ENCODE measurements around the gene LCN6. TPM values are rescaled to one million over a fixed set of nuclear protein-coding genes. Genes with fewer than 3 reads are reported as not detected.
"Not testable (repeated sequence)": the region's sequence is repeated elsewhere in the genome, so short reads cannot be mapped to it uniquely, and the experiment has no call there.

Gene LCN6
- polyA plus RNA-seq, 1 donor from 2014 or later: not detected

DNA sequence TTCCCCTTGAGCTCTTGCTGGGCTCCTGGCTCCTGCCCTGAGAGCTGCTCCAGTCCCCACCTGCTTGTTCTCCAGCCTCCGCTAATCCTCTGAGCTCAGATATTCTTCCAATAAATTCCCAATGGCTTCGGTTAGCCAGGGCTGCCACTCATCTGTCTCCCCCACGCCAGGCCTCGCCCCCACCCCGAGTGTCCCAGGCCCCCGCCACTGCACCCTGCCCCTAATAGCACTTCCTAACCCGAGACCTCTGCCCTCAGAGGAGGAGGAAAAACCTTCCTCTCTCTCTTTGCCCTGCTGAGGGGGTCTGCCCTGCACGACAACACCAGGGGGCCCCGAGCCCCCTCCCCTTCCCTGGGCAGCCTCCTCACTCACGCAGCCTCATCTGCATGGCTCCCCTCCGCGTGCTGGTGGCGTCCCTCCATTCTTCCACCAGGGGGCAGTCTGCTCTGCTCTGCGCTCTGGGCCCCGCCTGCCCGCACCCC, 21.4 kb upstream of the LCN6 start:
- Histone ChIP-seq H4K20me1 (ENCODE audit: insufficient read depth) (no peaks in the 10 kb centered on the region), H3K27ac (ENCODE audit: low read length) (no peak overlapping the region), H3K9ac (ENCODE audit: low read length) (no peak overlapping the region), H3K4me3 (ENCODE audit: low read length) (no peak overlapping the region), H3K27me3 (ENCODE audit: insufficient read depth, low read depth, low read length) (no peaks in the 10 kb centered on the region), H3K4me2 (ENCODE audit: low read length) (no peak overlapping the region), H3K36me3 (ENCODE audit: insufficient read depth, low read length) (no peaks in the 10 kb centered on the region), H3K79me2 (replicated peaks; ENCODE audit: insufficient read depth, low read length) (no peaks in the 10 kb centered on the region), H3F3A (ENCODE audit: insufficient read depth, low read length, poor library complexity, severe bottlenecking) (no peaks in the 10 kb centered on the region), H3K9me2 (ENCODE audit: insufficient read depth, low read length) (no peaks in the 10 kb centered on the region), H3K9me3 (ENCODE audit: low read length) (no peaks in the 10 kb centered on the region), H2AFZ (ENCODE audit: low read depth, low read length) (no peak overlapping the region)
- TF ChIP-seq, protein P1, sequence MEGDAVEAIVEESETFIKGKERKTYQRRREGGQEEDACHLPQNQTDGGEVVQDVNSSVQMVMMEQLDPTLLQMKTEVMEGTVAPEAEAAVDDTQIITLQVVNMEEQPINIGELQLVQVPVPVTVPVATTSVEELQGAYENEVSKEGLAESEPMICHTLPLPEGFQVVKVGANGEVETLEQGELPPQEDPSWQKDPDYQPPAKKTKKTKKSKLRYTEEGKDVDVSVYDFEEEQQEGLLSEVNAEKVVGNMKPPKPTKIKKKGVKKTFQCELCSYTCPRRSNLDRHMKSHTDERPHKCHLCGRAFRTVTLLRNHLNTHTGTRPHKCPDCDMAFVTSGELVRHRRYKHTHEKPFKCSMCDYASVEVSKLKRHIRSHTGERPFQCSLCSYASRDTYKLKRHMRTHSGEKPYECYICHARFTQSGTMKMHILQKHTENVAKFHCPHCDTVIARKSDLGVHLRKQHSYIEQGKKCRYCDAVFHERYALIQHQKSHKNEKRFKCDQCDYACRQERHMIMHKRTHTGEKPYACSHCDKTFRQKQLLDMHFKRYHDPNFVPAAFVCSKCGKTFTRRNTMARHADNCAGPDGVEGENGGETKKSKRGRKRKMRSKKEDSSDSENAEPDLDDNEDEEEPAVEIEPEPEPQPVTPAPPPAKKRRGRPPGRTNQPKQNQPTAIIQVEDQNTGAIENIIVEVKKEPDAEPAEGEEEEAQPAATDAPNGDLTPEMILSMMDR (IDR thresholded peaks at IDR 0.05; ENCODE audit: poor library complexity, severe bottlenecking): no peak
- TF ChIP-seq POLR2AphosphoS5 (IDR thresholded peaks at IDR 0.05): no peak
- no peak for TF ChIP-seq RAD21 (conservative IDR thresholded peaks at IDR 0.05)
- TF ChIP-seq TAF1 (IDR thresholded peaks at IDR 0.05; ENCODE audit: low read depth): no peak
- TF ChIP-seq EZH2 (IDR thresholded peaks at IDR 0.05; ENCODE audit: borderline replicate concordance, insufficient read depth, low read length, poor library complexity, severe bottlenecking): no peak
- TF ChIP-seq, protein P2, sequence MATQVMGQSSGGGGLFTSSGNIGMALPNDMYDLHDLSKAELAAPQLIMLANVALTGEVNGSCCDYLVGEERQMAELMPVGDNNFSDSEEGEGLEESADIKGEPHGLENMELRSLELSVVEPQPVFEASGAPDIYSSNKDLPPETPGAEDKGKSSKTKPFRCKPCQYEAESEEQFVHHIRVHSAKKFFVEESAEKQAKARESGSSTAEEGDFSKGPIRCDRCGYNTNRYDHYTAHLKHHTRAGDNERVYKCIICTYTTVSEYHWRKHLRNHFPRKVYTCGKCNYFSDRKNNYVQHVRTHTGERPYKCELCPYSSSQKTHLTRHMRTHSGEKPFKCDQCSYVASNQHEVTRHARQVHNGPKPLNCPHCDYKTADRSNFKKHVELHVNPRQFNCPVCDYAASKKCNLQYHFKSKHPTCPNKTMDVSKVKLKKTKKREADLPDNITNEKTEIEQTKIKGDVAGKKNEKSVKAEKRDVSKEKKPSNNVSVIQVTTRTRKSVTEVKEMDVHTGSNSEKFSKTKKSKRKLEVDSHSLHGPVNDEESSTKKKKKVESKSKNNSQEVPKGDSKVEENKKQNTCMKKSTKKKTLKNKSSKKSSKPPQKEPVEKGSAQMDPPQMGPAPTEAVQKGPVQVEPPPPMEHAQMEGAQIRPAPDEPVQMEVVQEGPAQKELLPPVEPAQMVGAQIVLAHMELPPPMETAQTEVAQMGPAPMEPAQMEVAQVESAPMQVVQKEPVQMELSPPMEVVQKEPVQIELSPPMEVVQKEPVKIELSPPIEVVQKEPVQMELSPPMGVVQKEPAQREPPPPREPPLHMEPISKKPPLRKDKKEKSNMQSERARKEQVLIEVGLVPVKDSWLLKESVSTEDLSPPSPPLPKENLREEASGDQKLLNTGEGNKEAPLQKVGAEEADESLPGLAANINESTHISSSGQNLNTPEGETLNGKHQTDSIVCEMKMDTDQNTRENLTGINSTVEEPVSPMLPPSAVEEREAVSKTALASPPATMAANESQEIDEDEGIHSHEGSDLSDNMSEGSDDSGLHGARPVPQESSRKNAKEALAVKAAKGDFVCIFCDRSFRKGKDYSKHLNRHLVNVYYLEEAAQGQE (IDR thresholded peaks at IDR 0.05; ENCODE audit: borderline replicate concordance): no peak
- no peak for TF ChIP-seq SMC3 (conservative IDR thresholded peaks at IDR 0.05; ENCODE audit: poor library complexity)
- no peak for TF ChIP-seq EP300 (conservative IDR thresholded peaks at IDR 0.05; ENCODE audit: poor library complexity, severe bottlenecking)
- TF ChIP-seq MXI1 (conservative IDR thresholded peaks at IDR 0.05; ENCODE audit: poor library complexity, severe bottlenecking): no peak

GRCh38 chr9:136766410-136767120, 18.2 kb upstream of the LCN6 start:
- not testable (repeated sequence) for H2AFZ ChIP-seq (ENCODE audit: low read depth, low read length)
- TF ChIP-seq, protein P1 (IDR thresholded peaks at IDR 0.05; ENCODE audit: poor library complexity, severe bottlenecking): peak; percentile 42
- peak; percentile 21 for TF ChIP-seq SMC3 (conservative IDR thresholded peaks at IDR 0.05; ENCODE audit: poor library complexity)

DNA sequence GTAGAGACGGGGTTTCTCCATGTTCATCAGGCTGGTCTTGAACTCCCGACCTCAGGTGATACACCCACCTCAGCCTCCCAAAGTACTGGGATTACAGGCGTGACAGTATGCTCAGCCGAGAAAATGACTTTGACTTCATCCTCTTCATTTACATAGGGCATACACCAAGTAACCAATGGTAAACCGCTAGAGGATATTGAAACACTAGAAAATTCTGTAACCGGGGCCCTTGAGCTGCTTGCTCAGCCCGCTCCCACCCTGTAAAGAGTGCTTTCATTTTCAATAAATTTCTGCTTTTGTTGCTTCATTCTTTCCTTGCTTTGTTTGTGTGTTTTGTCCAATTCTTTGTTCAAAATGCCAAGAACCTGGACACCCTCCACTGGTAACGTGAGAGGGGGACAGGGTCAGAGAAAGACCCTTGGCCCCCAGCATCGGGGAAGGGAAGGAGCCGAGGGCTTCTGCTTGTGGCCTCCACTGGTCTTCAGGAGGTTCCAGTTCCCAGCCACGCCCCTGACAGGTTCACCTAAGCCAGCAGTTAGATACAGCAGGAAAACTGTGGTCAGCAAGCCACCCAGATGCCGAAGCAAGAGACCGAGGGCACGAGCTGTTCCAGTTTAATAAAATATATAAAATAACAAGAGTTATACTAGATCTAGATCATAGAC, 17.6 kb upstream of the LCN6 start:
- H3K4me3 ChIP-seq (ENCODE audit: low read length); H3F3A ChIP-seq (ENCODE audit: insufficient read depth, low read length, poor library complexity, severe bottlenecking); H2AFZ ChIP-seq (ENCODE audit: low read depth, low read length); H3K36me3 ChIP-seq (ENCODE audit: insufficient read depth, low read length); H3K27ac ChIP-seq (ENCODE audit: low read length); H3K9ac ChIP-seq (ENCODE audit: low read length); H3K4me2 ChIP-seq (ENCODE audit: low read length); H3K79me2 ChIP-seq (replicated peaks; ENCODE audit: insufficient read depth, low read length); H4K20me1 ChIP-seq (ENCODE audit: insufficient read depth); H3K9me2 ChIP-seq (ENCODE audit: insufficient read depth, low read length); H3K27me3 ChIP-seq (ENCODE audit: insufficient read depth, low read depth, low read length); H3K9me3 ChIP-seq (ENCODE audit: low read length): not testable (repeated sequence)

More at GRCh38 chr9:136766410-136767120, 18.2 kb upstream of the LCN6 start:
- not testable (repeated sequence) for H3K4me2 ChIP-seq (ENCODE audit: low read length); H3F3A ChIP-seq (ENCODE audit: insufficient read depth, low read length, poor library complexity, severe bottlenecking); H4K20me1 ChIP-seq (ENCODE audit: insufficient read depth); H3K27ac ChIP-seq (ENCODE audit: low read length); H3K9me2 ChIP-seq (ENCODE audit: insufficient read depth, low read length); H3K4me3 ChIP-seq (ENCODE audit: low read length); H3K79me2 ChIP-seq (replicated peaks; ENCODE audit: insufficient read depth, low read length); H3K9ac ChIP-seq (ENCODE audit: low read length); H3K9me3 ChIP-seq (ENCODE audit: low read length); H3K36me3 ChIP-seq (ENCODE audit: insufficient read depth, low read length); H3K27me3 ChIP-seq (ENCODE audit: insufficient read depth, low read depth, low read length)
